NCI-H128 (cell line): Measurements from ENCODE around the gene CEP126.

ENCODE experiments used
- DNase-seq: peaks from one replicate; lab custom pipeline; 2025; ENCODE audit not compliant: unreplicated experiment; lab: John Stamatoyannopoulos, UW

Gene CEP126

GRCh38 chr11:101914738-101915426, at the start of gene CEP126:
CEP126 (plus strand) TSS chr11:101915010; CDS start chr11:101915285, 275 bp downstream.
- DNase-seq, result peak; percentile 96

- DNase-seq, result no peak
Measured at GRCh38 chr11:101866619-101867491, 48.0 kb upstream of the CEP126 start.

- no peak for DNase-seq
Measured at GRCh38 chr11:101867951-101868350, 46.9 kb upstream of the CEP126 start.

- DNase-seq, result no peak
Measured at GRCh38 chr11:101870510-101870909, 44.3 kb upstream of the CEP126 start.

GRCh38 chr11:101872171-101872882, 42.5 kb upstream of the CEP126 start:
- no peak for DNase-seq

GRCh38 chr11:101880222-101880621, 34.6 kb upstream of the CEP126 start:
- no peak for DNase-seq

- DNase-seq, result no peak
Measured at GRCh38 chr11:101881586-101881985, 33.2 kb upstream of the CEP126 start.

- DNase-seq, result no peak
Measured at GRCh38 chr11:101885631-101886030, 29.2 kb upstream of the CEP126 start.

- no peak for DNase-seq
Measured at GRCh38 chr11:101889767-101890166, 25.0 kb upstream of the CEP126 start.

- no peak for DNase-seq
Measured at GRCh38 chr11:101894505-101894904, 20.3 kb upstream of the CEP126 start.

GRCh38 chr11:101907815-101908214, 7.0 kb upstream of the CEP126 start:
- no peak for DNase-seq

- no peak for DNase-seq
Measured at GRCh38 chr11:101909087-101909486, 5.7 kb upstream of the CEP126 start.

- DNase-seq, result no peak
Measured at GRCh38 chr11:101912823-101913284, 2.0 kb upstream of the CEP126 start.

GRCh38 chr11:101913656-101914055, 1.2 kb upstream of the CEP126 start:
- no peak for DNase-seq

- no peak for DNase-seq
Measured at GRCh38 chr11:101914341-101914737, 471 bp upstream of the CEP126 start.

- no peak for DNase-seq
Measured at GRCh38 chr11:101915791-101916291, 1.0 kb downstream of the CEP126 start.

- DNase-seq, result no peak
Measured at GRCh38 chr11:101916422-101916821, 1.6 kb downstream of the CEP126 start, which contains the start of gene ANGPTL5. ANGPTL5 (minus strand) TSS chr11:101916522; CDS start chr11:101907909, 8,613 bp downstream.

GRCh38 chr11:101917226-101917625, 2.4 kb downstream of the CEP126 start:
- DNase-seq, result no peak

GRCh38 chr11:101920992-101921391, 6.2 kb downstream of the CEP126 start:
- DNase-seq, result no peak

GRCh38 chr11:101923554-101923953, 8.7 kb downstream of the CEP126 start:
- no peak for DNase-seq

GRCh38 chr11:101929294-101929915, 14.6 kb downstream of the CEP126 start:
- no peak for DNase-seq
